KG1 (cell line): ENCODE results near the gene C9orf72.
"Not testable (repeated sequence)": the region's sequence is repeated elsewhere in the genome, so short reads cannot be mapped to it uniquely, and the experiment has no call there.

ENCODE experiments used
- DNase-seq: peaks from one replicate; lab custom pipeline; 2025; lab: John Stamatoyannopoulos, UW

Gene C9orf72

DNA sequence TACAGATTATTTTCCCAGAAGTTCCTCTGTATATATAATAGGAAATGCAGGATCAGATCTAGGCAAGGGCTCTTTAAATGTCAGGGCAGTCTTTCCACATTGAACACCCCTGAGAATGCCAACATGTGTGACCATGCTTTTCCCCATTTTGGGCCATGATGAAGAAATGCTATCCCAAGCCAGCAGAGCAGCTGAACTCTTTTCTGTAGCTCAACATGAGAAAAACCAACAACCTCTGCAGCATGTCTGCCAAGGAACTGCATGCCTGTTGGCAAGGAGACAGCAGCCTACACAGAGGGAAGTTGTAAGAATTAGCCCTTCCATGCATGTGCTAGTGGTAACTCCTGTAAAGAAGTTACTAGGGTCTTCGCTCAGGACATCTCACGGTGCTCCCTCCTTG, 58.7 kb downstream of the C9orf72 start:
- DNase-seq = no peak

DNA sequence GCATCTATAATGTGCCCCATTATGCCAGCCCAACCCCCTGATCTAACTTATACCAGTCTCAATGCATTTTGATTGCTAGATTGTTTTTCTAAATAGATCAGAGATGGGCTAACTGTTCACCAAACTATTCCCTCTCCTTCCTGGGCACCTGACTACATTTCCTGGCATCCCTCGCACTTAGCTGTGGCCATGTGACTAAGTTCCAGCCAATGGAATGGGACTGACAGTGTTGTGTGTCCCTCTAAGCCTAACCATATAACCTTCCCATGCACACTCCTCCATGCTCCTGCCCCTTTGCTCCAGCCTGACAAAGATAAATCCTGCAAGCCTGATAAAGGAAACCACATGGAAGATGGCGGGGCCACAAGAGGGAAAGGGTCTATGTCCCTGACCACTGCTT, 61.5 kb downstream of the C9orf72 start:
- no peak for DNase-seq

DNA sequence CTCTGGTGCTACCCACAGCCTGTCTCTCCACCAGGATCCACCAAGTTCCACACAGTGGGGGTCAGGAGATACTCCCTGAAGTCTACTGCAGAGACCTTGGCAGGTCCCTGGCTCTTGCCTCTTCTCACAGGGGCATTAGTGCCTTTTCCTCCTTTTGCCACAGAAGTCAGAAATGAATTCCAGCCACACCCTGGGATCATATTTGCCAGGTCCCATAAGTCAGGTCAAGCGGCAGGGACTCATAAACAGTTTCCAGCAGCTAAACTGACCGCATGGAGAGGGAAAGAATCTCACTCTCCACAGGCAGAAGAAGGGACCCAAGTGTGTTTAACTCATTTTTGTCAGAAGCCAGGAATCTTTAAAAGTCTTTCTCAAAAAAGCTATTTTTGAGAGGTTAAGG, 62.5 kb downstream of the C9orf72 start:
- no peak for DNase-seq

DNA sequence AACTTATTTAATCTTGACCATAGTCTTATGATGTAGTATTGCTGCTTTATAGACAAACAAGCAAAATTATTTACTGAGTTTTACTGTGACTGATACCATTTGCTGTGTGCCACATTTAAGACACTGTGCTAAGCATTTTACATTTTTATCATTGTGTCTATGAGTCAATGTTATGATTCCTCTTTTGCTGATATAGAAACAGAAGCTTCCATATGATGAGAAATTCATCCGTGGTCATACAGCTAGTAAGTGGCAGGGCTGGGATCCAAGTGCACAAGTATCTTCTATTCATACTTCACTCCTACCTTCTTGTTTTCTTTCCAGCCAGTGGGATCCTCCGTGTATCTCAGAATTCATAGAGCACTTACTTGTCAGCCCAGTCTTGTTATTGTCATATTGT, 66.3 kb downstream of the C9orf72 start:
- DNase-seq = no peak

DNA sequence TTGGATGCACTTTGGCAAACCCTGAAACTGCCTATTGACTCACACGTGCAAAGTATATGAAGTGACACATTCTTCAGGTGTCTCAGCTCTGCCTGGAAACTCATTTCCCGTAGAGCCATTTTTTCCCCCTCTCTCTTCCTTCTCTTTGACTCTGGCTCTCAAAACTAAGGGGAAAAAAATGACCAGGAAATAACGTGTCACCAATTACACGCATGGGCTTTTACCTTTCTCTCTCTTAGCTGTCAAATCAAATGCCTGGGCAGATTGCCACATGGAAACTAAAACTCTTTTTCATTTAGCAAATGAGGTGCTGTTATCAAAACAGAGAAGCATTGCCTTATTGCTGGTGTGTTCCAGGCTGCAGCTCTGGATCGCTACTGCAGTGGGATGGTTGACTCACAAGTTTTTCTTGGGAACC, 67.5 kb downstream of the C9orf72 start:
- no peak for DNase-seq

DNA sequence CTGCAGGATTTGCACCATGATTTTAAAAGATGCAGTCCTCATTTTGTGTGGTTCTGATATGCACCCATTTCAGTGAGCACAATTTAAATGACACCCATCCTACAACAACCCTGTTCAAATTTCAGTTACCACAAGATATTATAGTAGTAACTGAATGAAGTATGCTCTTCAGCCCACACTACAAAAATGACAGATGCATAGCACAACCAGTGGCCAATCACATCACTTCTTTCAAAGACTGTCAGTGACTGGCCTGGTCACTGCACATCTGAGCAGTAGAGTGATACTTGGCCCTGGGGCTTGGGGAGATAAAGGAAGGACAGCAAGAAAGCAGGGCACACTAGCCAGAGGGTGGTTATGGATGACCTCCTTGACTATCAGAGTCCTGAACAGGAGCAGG, 69.0 kb downstream of the C9orf72 start:
- no peak for DNase-seq

DNA sequence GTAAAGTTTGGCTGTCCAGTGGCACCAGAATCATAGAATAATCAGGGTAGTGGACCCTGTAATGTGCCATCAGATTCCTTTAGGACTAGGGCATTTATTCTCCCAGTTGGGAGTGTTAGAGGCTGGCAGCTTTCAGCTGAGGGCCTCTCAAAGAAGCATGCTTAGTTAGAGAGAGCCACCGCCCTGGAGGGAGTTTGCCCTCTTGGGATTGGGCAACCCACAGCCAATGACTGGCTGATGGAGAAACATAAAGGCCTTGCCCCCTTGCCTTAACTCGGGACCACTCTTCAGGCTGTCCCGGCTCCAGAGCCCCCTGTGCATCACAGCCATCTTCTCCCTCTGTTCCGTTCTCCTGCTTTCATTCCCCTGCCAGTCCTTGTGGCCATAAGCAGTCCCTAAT, 69.7 kb downstream of the C9orf72 start:
- no peak for DNase-seq

DNA sequence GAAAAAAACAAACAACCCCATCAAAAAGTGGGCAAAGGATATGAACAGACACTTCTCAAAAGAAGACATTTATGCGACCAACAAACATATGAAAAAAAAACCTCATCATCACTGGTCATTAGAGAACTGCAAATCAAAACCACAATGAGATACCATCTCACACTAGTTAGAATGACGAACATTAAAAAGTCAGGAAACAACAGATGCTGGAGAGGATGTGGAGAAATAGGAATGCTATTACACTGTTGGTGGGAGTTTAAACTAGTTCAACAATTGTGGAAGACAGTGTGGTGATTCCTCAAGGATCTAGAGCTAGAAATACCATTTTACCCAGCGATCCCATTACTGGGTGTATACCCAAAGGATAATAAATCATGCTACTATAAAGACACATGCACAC, 72.4 kb downstream of the C9orf72 start:
- DNase-seq = not testable (repeated sequence)

DNA sequence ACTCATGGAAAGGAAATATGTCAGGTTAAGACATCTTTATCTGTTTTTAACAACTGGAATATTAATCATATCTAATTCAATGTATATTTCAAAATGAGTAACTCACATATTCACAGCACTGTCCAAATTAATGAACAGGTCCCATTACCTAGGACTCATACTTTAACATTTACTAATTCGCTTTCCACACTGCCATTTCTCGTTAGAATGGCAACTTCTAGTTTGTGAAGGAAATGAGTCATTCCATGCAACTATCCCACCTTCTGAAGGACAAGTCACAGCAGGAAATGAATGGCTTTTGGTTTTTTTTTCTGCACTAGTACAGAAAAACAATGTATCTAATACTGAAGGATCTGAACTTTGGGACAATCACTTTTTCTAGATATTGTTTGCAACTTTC, 73.8 kb downstream of the C9orf72 start:
- DNase-seq = no peak

DNA sequence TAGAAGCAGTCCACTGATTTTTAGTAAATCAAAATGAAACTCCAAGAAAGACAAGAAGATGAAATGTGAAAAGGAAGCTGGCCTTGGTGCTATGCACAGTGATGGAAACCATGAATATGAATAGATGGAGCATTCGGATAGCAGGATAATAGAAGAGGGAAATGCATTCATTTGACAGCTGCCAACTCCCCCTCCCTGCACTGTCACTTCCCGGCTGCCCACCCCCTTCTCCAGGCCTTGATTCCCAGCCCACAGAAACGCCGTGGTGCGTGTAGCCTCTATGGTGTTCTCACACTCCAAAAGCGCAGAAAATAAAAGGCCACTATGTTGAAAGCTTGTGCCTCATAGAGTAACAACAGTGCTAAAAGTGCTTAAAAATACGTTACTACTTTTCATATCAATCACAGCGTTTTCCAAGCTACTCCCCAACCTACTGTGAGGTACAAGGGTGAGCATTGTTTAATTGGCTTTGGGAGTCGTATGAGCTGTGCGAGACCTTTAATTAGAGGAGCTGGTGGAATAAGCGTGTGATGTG, 75.3 kb downstream of the C9orf72 start:
- no peak for DNase-seq
